ENCODE results near the gene TTC34.

Gene TTC34

GRCh38 chr1:2641381-2642130, 159.9 kb downstream of the TTC34 start:
- DNase-seq (ENCODE audit: low read depth in 2 of 2): no peak

GRCh38 chr1:2640626-2641025, 160.9 kb downstream of the TTC34 start:
- no peak for DNase-seq (ENCODE audit: low read depth in 2 of 2)

- DNase-seq (ENCODE audit: low read depth in 2 of 2): no peak
These were observed 161.6 kb downstream of the TTC34 start for GRCh38 chr1:2639607-2640521.

- no peak for DNase-seq (ENCODE audit: low read depth in 2 of 2)
These were observed 162.3 kb downstream of the TTC34 start for GRCh38 chr1:2639203-2639602.

- no peak for DNase-seq (ENCODE audit: low read depth in 2 of 2)
These were observed 162.9 kb downstream of the TTC34 start for GRCh38 chr1:2638466-2639115.

GRCh38 chr1:2637442-2638145, 163.9 kb downstream of the TTC34 start:
- DNase-seq (ENCODE audit: low read depth in 2 of 2): no peak

- DNase-seq (ENCODE audit: low read depth in 2 of 2): no peak
These were observed 164.8 kb downstream of the TTC34 start for GRCh38 chr1:2636733-2637132.

- DNase-seq (ENCODE audit: low read depth in 2 of 2): no peak
These were observed 166.0 kb downstream of the TTC34 start for GRCh38 chr1:2635361-2636010.

- DNase-seq (ENCODE audit: low read depth in 2 of 2): no peak
These were observed 167.5 kb downstream of the TTC34 start for GRCh38 chr1:2633936-2634491.

- DNase-seq (ENCODE audit: low read depth in 2 of 2): no peak
These were observed 168.0 kb downstream of the TTC34 start for GRCh38 chr1:2633366-2633935.

- DNase-seq (ENCODE audit: low read depth in 2 of 2): no peak
These were observed 168.7 kb downstream of the TTC34 start, which contains the start of gene MMEL1 for GRCh38 chr1:2632561-2633361. Gene MMEL1 (minus strand): TSS chr1:2633016. CDS start chr1:2629484, 3,532 bp downstream.

GRCh38 chr1:2632051-2632430, 169.5 kb downstream of the TTC34 start:
- DNase-seq (ENCODE audit: low read depth in 2 of 2): no peak

- DNase-seq (ENCODE audit: low read depth in 2 of 2): no peak
These were observed 170.1 kb downstream of the TTC34 start for GRCh38 chr1:2631136-2632050.

- no peak for DNase-seq (ENCODE audit: low read depth in 2 of 2)
These were observed 170.9 kb downstream of the TTC34 start for GRCh38 chr1:2630498-2631135.

GRCh38 chr1:2629627-2630497, 171.6 kb downstream of the TTC34 start:
- no peak for DNase-seq (ENCODE audit: low read depth in 2 of 2)

- no peak for DNase-seq (ENCODE audit: low read depth in 2 of 2)
These were observed 172.4 kb downstream of the TTC34 start for GRCh38 chr1:2628933-2629626.

Measured in stimulated activated CD8-positive, alpha-beta memory T cell treated with anti-CD3 and anti-CD28 coated beads, Interleukin-7, amount 100 ng/mL, for 1 hour (primary cell).